SIG-M5 (cell line): Measurements from ENCODE around the gene ZNF511.

ENCODE experiments used
- DNase-seq: peaks from one replicate; lab custom pipeline; 2025; lab: John Stamatoyannopoulos, UW

The ZNF511 gene

DNA sequence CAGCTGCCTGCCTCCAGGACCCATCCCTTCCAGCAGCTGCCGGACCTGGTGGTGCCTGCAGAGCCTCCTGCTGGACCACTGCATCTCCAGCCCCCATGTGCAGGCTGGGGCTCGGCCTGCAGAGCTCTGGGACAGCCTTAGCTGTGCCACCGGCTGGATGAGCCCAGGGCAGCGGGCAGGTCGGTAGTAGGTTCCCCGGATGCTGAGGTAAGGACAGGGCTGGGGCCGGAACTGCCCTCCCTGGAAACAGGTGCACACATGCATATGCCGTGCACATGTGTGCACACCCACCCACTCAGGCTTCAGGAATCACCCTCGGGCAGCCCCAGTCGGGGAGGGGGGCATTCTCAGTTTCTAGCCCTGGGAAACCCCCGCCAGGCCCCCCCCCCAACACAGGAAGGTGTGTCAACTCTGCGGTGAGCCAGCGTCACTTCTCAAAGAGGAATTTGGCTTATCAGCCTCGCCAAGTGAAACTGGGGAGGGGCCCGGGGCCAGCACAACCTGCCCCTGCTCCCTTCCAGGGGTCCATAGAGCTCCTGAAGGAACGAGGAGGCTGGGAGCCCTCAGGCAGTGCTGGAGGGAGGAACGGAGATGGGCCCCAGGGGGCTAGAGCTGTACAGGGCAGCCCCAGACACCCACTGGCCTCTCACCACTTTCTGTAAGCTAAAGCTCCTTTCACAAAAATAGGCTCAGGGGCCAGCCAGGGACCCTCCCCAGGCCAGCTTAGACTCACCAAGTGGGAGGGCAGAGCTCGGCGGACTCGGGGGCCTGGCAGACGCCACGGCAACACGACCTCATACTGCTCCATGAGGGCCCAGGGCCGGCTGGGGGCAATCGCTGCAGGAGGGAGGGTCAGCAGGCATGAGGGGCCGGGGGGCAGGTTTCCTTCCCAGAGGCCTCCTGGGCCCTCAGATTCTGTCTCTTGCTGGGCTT lies 33.7 kb upstream of the ZNF511 start:
- DNase-seq: no peak

- no peak for DNase-seq
Observed at GRCh38 chr10:133275684-133276092, 33.0 kb upstream of the ZNF511 start.

- DNase-seq: no peak
Observed at GRCh38 chr10:133276100-133276434, 32.6 kb upstream of the ZNF511 start.

DNA sequence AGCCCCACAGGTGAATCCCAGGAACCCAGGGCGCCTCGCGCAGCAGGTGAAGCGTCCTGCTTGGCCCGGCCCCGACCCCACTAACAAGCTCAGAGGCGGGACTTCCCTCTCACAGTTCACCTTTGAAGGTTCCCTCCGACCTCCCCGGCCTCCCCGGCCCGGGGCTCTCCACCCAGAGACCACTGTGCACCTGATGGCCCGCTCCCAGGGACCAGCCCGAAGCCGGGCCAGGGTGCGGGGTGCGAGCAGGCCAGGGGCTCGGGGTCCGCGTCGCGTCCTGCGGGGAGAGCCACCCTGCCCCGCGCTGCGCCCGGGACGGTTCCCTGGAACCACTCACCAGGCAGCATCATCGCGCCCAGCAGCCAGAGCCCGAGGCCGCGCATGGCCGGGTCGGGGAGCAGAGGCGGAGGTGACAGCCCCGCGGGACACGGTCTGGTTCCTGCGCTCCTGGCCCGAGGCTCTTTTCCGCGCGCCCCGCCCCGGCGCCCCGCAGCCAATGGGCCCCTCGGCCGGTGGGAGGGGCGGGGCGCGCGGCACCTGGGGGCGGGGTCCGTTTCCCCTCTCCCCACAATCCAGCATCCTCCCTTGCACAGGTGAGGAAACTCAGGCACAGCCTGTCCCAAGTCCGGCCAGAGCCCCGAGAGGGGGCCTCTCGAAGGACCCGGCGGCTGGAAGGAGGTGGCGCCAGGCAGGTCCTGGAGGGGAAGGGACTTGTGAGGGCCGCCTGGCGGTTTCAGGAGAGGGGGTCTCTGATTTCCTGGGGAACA lies 32.1 kb upstream of the ZNF511 start, which contains the start of gene ADAM8:
TSS of gene ADAM8 (minus strand) at position 434 of the 767 bp plus-strand sequence. CDS start at position 383, 51 bp downstream.
- DNase-seq: no peak

GRCh38 chr10:133277277-133277992 lies 31.3 kb upstream of the ZNF511 start:
- no peak for DNase-seq

DNA sequence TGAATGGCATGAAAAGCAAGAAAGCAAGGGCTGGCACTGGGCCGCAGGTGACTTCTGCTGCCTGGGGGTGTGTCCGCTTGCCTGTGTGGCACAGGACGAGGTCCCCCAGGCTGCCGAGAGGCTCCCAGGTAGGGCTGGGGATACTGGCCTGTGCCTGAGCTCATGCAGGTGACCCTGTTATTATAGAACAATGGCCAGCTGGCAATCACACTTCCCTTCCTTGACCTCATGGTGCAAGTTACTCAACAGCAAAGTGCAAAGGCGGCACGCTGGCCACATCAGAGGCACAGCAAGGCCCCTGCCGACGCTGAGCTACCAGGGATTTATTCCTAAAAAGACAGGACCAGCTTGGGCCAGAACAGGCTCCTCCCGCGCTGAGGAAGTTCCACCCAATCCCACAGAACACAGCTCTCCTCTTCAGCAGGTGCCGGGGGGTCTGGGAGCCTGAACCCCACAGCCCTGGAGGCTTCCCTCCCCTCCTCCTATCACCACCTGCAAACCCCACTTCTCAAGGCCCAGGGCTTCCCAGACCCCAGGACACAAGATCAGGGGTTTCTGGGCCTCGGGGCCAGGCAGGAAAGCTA lies 30.6 kb upstream of the ZNF511 start:
- no peak for DNase-seq

GRCh38 chr10:133278577-133279265 lies 30.0 kb upstream of the ZNF511 start:
- no peak for DNase-seq

- DNase-seq: no peak
Observed at GRCh38 chr10:133279326-133280226, 29.1 kb upstream of the ZNF511 start.

- DNase-seq: no peak
Observed at GRCh38 chr10:133280391-133281059, 28.2 kb upstream of the ZNF511 start.

- no peak for DNase-seq
Observed at GRCh38 chr10:133281084-133281483, 27.6 kb upstream of the ZNF511 start.

GRCh38 chr10:133281628-133282372 lies 26.9 kb upstream of the ZNF511 start:
- no peak for DNase-seq

DNA sequence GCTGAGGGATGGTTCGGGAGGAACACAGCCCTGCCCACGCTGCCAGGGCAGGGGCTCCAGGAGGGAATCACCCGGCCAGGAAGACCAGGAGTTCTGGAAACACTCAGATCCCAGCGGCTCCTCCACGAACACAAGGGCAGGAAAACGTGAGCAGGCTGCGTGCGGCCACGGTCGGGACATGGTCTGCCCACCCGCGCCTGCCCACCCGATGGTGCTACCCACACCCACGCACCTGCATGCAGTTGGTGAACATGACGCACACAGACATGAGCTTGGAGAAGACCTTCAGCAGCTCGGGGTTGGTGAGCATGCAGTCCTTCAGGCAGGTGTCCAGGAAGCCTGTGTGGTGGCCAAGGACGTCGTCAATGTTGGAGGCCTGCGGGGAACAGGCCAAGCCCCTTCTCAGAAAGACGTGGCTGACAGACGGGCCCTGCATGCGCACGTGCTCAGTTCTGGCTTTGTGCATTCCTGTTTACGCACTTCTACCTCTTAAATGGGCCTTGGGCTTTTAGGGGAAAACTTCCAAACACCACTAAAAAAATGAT lies 25.8 kb upstream of the ZNF511 start:
- DNase-seq: no peak

- DNase-seq: no peak
Observed at GRCh38 chr10:133283931-133284330, 24.8 kb upstream of the ZNF511 start.

DNA sequence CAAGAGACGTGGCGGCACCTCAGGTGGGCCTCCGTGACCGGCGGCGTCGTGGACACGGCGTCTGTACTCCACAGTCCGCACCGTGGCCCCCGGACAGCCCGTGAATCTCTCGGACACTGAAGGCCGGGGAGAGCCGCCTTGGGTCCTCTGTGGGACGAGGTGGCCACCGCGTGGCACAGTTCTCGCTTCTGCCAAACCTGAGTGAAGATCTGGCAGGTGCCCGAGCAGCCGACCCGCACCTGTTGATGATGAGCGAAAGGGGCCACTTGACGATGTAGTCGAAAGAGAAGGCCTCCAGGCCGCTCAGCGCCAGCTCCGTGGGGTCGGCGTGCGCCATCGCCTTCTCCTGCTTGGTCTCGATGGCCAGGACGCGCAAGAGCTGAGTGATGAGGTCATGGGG lies 23.5 kb upstream of the ZNF511 start:
- DNase-seq: no peak

DNA sequence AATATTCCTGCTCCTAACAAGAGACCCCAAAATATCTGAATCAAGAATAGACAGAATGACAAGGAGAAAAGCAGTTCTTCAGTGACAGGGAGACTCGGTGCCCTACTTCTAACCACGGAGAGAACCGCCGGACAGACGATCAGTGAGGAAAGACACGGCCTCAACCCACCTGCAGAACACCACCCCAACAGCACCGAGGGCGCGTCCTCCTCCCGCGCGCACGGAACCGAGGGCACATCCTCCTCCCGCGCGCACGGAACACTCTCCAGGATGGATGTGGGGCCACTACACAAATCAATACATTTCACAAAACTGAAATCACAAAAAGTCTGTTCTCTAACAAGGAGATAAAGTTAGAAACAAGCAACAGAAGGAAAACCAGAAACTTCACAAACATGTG lies 22.3 kb upstream of the ZNF511 start:
- DNase-seq: no peak

DNA sequence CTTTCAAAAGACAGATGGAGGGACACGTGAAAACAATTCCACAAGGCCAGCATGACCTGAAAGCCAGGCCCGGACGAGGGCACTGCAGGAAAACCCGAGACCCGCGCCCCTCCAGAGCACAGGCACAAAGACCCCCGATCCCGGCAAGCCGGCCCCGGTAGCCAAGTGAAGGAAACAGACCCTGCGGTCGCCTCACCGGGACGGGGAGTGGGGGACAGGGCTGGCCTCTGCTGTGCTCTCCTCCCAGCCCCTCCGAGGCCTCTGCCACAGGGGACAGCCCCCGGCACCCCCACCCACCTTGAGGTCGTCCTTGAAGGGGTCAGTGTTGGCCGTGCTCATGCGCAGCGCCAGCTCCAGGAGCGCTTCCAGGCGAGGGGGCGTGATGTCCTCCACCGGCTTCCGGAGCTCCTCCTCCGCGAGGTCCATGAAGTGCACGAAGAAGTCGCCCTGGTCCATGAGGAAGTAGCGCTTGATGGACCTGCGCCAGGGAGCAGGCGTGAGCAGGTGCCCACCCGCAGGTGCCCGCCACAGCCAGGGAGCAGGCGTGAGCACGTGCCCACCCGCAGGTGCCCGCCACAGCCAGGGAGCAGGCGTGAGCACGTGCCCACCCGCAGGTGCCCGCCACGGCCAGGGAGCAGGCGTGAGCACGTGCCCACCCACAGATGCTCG lies 20.7 kb upstream of the ZNF511 start:
- DNase-seq: no peak

- DNase-seq: no peak
Observed at GRCh38 chr10:133289761-133290160, 19.0 kb upstream of the ZNF511 start.
